Gastrocnemius medialis (tissue), 4 donors: ENCODE results near the gene BNIP1. TPM values are rescaled to one million over a fixed set of nuclear protein-coding genes. Genes with fewer than 3 reads are reported as not detected.
"Not testable (repeated sequence)": the region's sequence is repeated elsewhere in the genome, so short reads cannot be mapped to it uniquely, and the experiment has no call there.

Experiments used
- ATAC-seq, 2 donors: fragments of 150-250 bp; one replicate each; pipeline ENCODE4 v1.9.1; 2016
- DNase-seq, 2 donors: peaks; one replicate each; pipeline ENCODE4 v3.0.0-alpha.2; 2019
- H3K27ac ChIP-seq, 4 donors: fragments of 200-600 bp; sonication (generic); 1 replicate in 1 of 4; 2 replicates in 3 of 4; pipeline ENCODE4 v1.5.1; 2016 to 2018; ENCODE audit warnings: mild to moderate bottlenecking in 2 of 4, moderate library complexity in 1 of 4
- H3K27me3 ChIP-seq, 3 donors: fragments of 200-600 bp; sonication (generic) in 2 of 3; 1 replicate in 1 of 3; 2 replicates in 2 of 3; pipeline versions ENCODE4 v1.5.1 to v1.6.0; 2016 to 2019; ENCODE audit warnings: mild to moderate bottlenecking in 1 of 3, moderate library complexity in 1 of 3
- H3K36me3 ChIP-seq, 2 donors: fragments of 200-600 bp; sonication (generic) in 1 of 2; one replicate each; pipeline ENCODE4 v1.5.1; 2017 to 2018
- H3K4me1 ChIP-seq, 2 donors: fragments of 200-600 bp; sonication (generic) in 1 of 2; one replicate each; pipeline ENCODE4 v1.5.1; 2016 to 2017; ENCODE audit warnings: mild to moderate bottlenecking in 2 of 2
- H3K4me3 ChIP-seq, 4 donors: fragments of 200-600 bp; sonication (generic) in 3 of 4; 1 replicate in 1 of 4; 2 replicates in 3 of 4; pipeline ENCODE4 v1.5.1; 2016 to 2019; ENCODE audit warnings: mild to moderate bottlenecking in 2 of 4
- H3K9me3 ChIP-seq, 3 donors: fragments of 200-600 bp; sonication (generic) in 2 of 3; 1 replicate in 1 of 3; 2 replicates in 2 of 3; pipeline ENCODE4 v1.5.1; 2016 to 2019
- CTCF ChIP-seq, 5 experiments: fragments of 450-650 bp in 3 of 5; fragments of 200-600 bp in 2 of 5; sonication (generic) in 2 of 5; IDR thresholded peaks in 4 of 5; conservative IDR thresholded peaks in 1 of 5; 1 replicate in 4 of 5; 2 replicates in 1 of 5; pipeline ENCODE4 v1.5.1; 2016 to 2019; ENCODE audit warnings: antibody characterized with exemption in 5 of 5, mild to moderate bottlenecking in 3 of 5, moderate library complexity in 3 of 5
- POLR2A ChIP-seq, 2 donors: fragments of 450-650 bp; IDR thresholded peaks; one replicate each; pipeline ENCODE4 v1.6.1; 2017; ENCODE audit warnings: antibody characterized with exemption in 2 of 2, mild to moderate bottlenecking in 2 of 2, moderate library complexity in 2 of 2
- in situ Hi-C, 4 donors: fragments of 200-750 bp; cut with MboI; loops; one replicate each; pipeline versions ENCODE4 v1.15.0 to v1.8.0; 2017; ENCODE audit warnings: low sequenced_read_pairs in 4 of 4
- intact Hi-C: fragments of 100-400 bp; cut with DNase I; formaldehyde crosslinking; loops from one replicate; pipeline ENCODE4 v1.15.1; 2023; ENCODE audit warnings: low total_unique reads
- total RNA-seq, 4 donors: library from RNA; depleted of rRNA; stranded (reverse); fragments of >200 nt; gene quantifications; one replicate each; pipeline versions ENCODE4 v1.1.0 to v1.2.3, GENCODE V29; 2016

The BNIP1 gene
- total RNA-seq, 4 donors from 2014 or later = 9.2 to 21.6 (median 17.1) TPM

- H3K36me3 ChIP-seq = peaks cover 0 to 27% of the 10 kb centered on the region in 2 donors
- in situ Hi-C loops = loop anchor here in 3 of 4 donors (10.0 to 25.0 kb wide), 3 partner anchors 161 to 436 kb away; partner anchors contain the start of gene ATP6V0E1 (in 3 of the 3)
- H3K4me1 ChIP-seq = peaks cover 3 to 11% of the 10 kb centered on the region in 2 donors
Measured at GRCh38 chr5:173148354-173148753, 4.0 kb downstream of the BNIP1 start.

DNA sequence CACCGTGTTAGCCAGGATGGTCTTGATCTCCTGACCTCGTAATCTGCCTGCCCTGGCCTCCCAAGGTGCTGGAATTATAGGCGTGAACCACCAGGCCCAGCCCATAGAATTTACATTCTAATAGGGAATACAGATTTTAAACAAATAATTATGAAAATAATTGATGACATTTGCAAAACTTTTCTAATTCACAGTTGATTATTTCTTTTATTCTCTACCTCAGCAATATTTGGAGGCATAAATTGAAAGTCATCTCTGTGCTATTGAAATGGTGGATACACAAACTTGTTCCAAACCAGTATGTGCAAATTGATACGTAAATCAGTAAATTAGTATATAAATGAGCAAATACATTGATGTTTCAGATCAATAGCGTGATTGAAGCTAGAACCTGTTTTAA is 8.2 kb downstream of the BNIP1 start:
- H3K4me3 ChIP-seq = no peak overlapping the region
- in situ Hi-C loops (loop anchor here in 1 of 4 donors (25.0 kb wide), 1 partner anchor 440 kb away; no protein-coding TSS in a partner anchor), intact Hi-C loops (no loop called here)
- no peaks in the 10 kb centered on the region for H3K9me3 ChIP-seq
- no peaks in the 10 kb centered on the region for H3K27me3 ChIP-seq
- ATAC-seq (no peak), DNase-seq (no peak)
- no peak overlapping the region for H3K27ac ChIP-seq
- peaks cover 0 to 65% of the 10 kb centered on the region in 2 donors for H3K36me3 ChIP-seq
- H3K4me1 ChIP-seq = no peaks in the 10 kb centered on the region
- no peak for TF ChIP-seq CTCF (IDR thresholded peaks at IDR 0.05 in 4 of 5, conservative IDR thresholded peaks at IDR 0.05 in 1 of 5)
- no peak for TF ChIP-seq POLR2A (IDR thresholded peaks at IDR 0.05)

More at GRCh38 chr5:173148354-173148753, 4.0 kb downstream of the BNIP1 start:
- TF ChIP-seq POLR2A (IDR thresholded peaks at IDR 0.05) = no peak
- no peak for TF ChIP-seq CTCF (IDR thresholded peaks at IDR 0.05 in 4 of 5, conservative IDR thresholded peaks at IDR 0.05 in 1 of 5)
- H3K27me3 ChIP-seq = no peaks in the 10 kb centered on the region
- DNase-seq (no peak), ATAC-seq (no peak)
- H3K27ac ChIP-seq = no peak overlapping the region
- intact Hi-C loops = loop anchor here (10.0 kb wide), 3 partner anchors 136 to 434 kb away; partner anchors contain the start of gene STC2
- H3K4me3 ChIP-seq = no peak overlapping the region
- H3K9me3 ChIP-seq = no peaks in the 10 kb centered on the region

- no peaks in the 10 kb centered on the region for H3K9me3 ChIP-seq
- peaks cover 0 to 71% of the 10 kb centered on the region in 2 donors for H3K36me3 ChIP-seq
- H3K27me3 ChIP-seq = no peaks in the 10 kb centered on the region
- DNase-seq = no peak
- in situ Hi-C loops = loop anchor here in 1 of 4 donors (25.0 kb wide), 1 partner anchor 442 kb away; no protein-coding TSS in a partner anchor
- intact Hi-C loops = no loop called here
- TF ChIP-seq POLR2A (IDR thresholded peaks at IDR 0.05) (no peak), CTCF (IDR thresholded peaks at IDR 0.05 in 4 of 5, conservative IDR thresholded peaks at IDR 0.05 in 1 of 5) (no peak)
- H3K27ac ChIP-seq = no peak overlapping the region
- H3K4me1 ChIP-seq = no peaks in the 10 kb centered on the region
- H3K4me3 ChIP-seq = no peak overlapping the region
- ATAC-seq = no peak
Measured at GRCh38 chr5:173153842-173154241, 9.5 kb downstream of the BNIP1 start.

DNA sequence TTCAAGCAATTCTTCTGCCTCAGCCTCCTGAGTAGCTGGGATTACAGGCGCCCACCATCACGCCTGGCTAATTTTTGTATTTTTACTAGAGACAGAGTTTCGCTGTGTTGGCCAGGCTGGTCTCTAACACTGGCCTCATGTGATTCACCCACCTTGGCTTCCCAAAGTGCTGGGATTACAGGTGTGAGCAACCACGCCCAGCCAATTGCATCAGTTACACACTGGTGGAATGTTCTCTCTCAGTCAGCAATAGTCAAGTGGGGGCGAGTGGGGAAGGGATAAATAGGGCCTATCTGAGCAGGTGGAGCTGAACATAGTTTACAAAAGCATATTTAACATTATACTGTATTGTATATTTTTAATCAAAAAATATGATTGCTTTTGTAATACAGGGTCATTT is 10.3 kb downstream of the BNIP1 start:
- H3K27ac ChIP-seq, H3K4me3 ChIP-seq, H3K9me3 ChIP-seq, H3K4me1 ChIP-seq, DNase-seq, ATAC-seq, intact Hi-C loops, H3K27me3 ChIP-seq: not testable (repeated sequence)
- peaks cover 0 to 68% of the 10 kb centered on the region in 2 donors for H3K36me3 ChIP-seq
- in situ Hi-C loops = loop anchor here in 1 of 4 donors (25.0 kb wide), 1 partner anchor 442 kb away; no protein-coding TSS in a partner anchor

GRCh38 chr5:173155912-173156311 is 11.6 kb downstream of the BNIP1 start:
- Histone ChIP-seq H3K4me1 (no peaks in the 10 kb centered on the region), H3K27ac (no peak overlapping the region), H3K4me3 (no peak overlapping the region), H3K9me3 (no peaks in the 10 kb centered on the region), H3K27me3 (no peaks in the 10 kb centered on the region), H3K36me3 (peaks cover 0 to 75% of the 10 kb centered on the region in 2 donors)
- intact Hi-C loops = no loop called here
- no peak for ATAC-seq
- in situ Hi-C loops = loop anchor here in 1 of 4 donors (25.0 kb wide), 1 partner anchor 444 kb away; no protein-coding TSS in a partner anchor
- no peak for TF ChIP-seq POLR2A (IDR thresholded peaks at IDR 0.05)
- TF ChIP-seq CTCF (IDR thresholded peaks at IDR 0.05 in 4 of 5, conservative IDR thresholded peaks at IDR 0.05 in 1 of 5) = no peak
- DNase-seq = no peak
